ENCODE data around the gene EBLN2. TPM values are rescaled to one million over a fixed set of nuclear protein-coding genes. Genes with fewer than 3 reads are reported as not detected.

The EBLN2 gene
- total RNA-seq, 2 donors from 2014 or later, result 3.1 to 4.0 TPM

DNA sequence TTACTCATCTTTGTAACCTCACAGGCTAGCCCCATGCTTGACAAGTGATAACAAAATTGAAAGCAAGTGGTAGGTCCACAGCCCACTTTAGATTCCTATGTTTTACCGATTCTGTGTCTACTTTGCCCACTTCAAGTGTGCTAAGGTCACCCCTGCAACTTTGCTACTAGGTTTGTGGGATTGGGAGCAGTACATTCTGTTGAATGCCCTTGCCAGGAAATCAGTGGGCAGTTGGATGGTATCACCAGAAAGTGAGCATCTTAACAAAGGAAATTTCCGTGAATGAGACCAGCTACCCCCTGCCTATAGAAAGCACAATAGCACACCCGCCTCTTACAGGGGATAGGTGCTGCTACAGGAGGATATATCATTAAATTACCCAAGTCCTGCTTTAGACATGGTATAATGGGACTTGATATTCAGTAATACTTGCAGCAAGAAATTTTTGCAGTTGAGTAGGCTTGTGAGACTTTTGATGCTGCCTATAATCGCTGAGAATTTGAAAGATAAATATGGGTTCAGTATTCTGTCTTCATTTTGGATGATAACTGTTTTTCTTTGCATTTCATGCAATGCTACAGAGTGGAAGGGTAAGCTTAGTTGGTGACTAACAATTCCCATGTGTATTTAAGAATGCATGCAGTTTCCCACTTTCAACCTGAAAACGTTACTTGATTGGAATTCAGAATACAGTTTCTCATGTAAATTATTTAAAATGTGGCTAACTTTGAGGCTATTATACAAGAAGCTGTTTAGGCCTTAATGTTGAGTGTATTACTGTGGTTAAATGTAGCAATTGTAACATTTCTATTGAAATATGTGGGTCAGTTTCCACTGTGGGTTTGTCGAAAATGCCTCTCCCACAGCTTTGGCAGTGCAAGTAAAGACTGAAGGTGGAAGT is 9.5 kb downstream of the EBLN2 start:
- intact Hi-C loops (cut with DNase I), result no loop called here
- Histone ChIP-seq H3K27me3 (no peaks in the 10 kb centered on the region), H3K4me1 (no peaks in the 10 kb centered on the region), H3K9me3 (no peaks in the 10 kb centered on the region), H3K9ac (ENCODE audit: low read depth in 2 of 2, low read length in 2 of 2) (no peak overlapping the region), H3K27ac (no peak overlapping the region), H3K36me3 (no peaks in the 10 kb centered on the region), H3K4me3 (no peak overlapping the region)
- TF ChIP-seq, protein P1, sequence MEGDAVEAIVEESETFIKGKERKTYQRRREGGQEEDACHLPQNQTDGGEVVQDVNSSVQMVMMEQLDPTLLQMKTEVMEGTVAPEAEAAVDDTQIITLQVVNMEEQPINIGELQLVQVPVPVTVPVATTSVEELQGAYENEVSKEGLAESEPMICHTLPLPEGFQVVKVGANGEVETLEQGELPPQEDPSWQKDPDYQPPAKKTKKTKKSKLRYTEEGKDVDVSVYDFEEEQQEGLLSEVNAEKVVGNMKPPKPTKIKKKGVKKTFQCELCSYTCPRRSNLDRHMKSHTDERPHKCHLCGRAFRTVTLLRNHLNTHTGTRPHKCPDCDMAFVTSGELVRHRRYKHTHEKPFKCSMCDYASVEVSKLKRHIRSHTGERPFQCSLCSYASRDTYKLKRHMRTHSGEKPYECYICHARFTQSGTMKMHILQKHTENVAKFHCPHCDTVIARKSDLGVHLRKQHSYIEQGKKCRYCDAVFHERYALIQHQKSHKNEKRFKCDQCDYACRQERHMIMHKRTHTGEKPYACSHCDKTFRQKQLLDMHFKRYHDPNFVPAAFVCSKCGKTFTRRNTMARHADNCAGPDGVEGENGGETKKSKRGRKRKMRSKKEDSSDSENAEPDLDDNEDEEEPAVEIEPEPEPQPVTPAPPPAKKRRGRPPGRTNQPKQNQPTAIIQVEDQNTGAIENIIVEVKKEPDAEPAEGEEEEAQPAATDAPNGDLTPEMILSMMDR (IDR thresholded peaks at IDR 0.05), result no peak
- DNase-seq, result no peak

- Histone ChIP-seq H3K9ac (ENCODE audit: low read depth in 2 of 2, low read length in 2 of 2) (no peak overlapping the region), H3K4me3 (no peak overlapping the region), H3K9me3 (no peaks in the 10 kb centered on the region), H3K36me3 (no peaks in the 10 kb centered on the region), H3K27me3 (no peaks in the 10 kb centered on the region), H3K4me1 (no peaks in the 10 kb centered on the region), H3K27ac (no peak overlapping the region)
- intact Hi-C loops (cut with DNase I), result no loop called here
- TF ChIP-seq, protein P1 (IDR thresholded peaks at IDR 0.05), result no peak
- no peak for DNase-seq
Measured at GRCh38 chr3:73071952-73072351, 10.5 kb downstream of the EBLN2 start.

GRCh38 chr3:73072634-73073033 is 11.2 kb downstream of the EBLN2 start:
- no peak overlapping the region for H3K27ac ChIP-seq
- no peaks in the 10 kb centered on the region for H3K27me3 ChIP-seq
- intact Hi-C loops (cut with DNase I), result no loop called here
- no peak overlapping the region for H3K4me3 ChIP-seq
- H3K4me1 ChIP-seq, result no peaks in the 10 kb centered on the region
- TF ChIP-seq, protein P1 (IDR thresholded peaks at IDR 0.05), result no peak
- no peaks in the 10 kb centered on the region for H3K9me3 ChIP-seq
- DNase-seq, result no peak
- H3K36me3 ChIP-seq, result no peaks in the 10 kb centered on the region
- no peak overlapping the region for H3K9ac ChIP-seq (ENCODE audit: low read depth in 2 of 2, low read length in 2 of 2)

DNA sequence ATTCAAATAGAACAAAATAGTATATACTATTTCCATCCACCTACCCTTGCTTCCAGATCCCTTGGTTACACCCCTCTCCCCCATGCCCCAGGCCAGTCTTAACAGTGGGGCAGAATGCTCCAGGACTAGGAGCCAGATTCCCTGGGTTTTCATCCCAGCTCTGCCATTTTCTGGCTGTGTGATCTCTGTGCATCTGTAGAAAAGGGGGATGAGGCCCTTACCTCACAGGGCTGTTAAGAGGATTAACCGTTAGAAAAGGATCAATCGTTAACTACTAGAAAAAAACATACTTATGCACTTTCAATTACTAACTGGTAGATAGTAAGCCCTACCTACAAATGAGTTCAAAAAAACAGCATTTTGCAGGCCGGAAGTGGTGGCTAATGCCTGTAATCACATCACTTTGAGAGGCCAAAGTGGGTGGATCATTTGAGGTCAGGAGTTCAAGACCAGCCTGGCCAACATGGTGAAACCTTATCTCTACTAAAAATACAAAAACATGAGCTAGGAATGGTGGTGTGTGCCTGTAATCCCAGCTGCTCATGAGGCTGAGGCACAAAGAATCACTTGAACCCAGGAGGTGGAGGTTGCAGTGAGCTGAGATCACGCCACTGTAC is 11.7 kb downstream of the EBLN2 start:
- Histone ChIP-seq H3K27me3 (no peaks in the 10 kb centered on the region), H3K9me3 (no peaks in the 10 kb centered on the region), H3K36me3 (no peaks in the 10 kb centered on the region), H3K4me1 (no peaks in the 10 kb centered on the region), H3K9ac (ENCODE audit: low read depth in 2 of 2, low read length in 2 of 2) (no peak overlapping the region), H3K27ac (no peak overlapping the region), H3K4me3 (no peak overlapping the region)
- DNase-seq, result no peak
- TF ChIP-seq, protein P1 (IDR thresholded peaks at IDR 0.05), result no peak
- intact Hi-C loops (cut with DNase I), result no loop called here

- Histone ChIP-seq H3K27ac (no peak overlapping the region), H3K9ac (ENCODE audit: low read depth in 2 of 2, low read length in 2 of 2) (no peak overlapping the region), H3K9me3 (no peaks in the 10 kb centered on the region), H3K4me3 (no peak overlapping the region), H3K27me3 (no peaks in the 10 kb centered on the region), H3K4me1 (no peaks in the 10 kb centered on the region), H3K36me3 (no peaks in the 10 kb centered on the region)
- intact Hi-C loops (cut with DNase I), result no loop called here
- TF ChIP-seq, protein P1 (IDR thresholded peaks at IDR 0.05), result no peak
- DNase-seq, result no peak
Measured at GRCh38 chr3:73074781-73075180, 13.3 kb downstream of the EBLN2 start.
